Stimulated activated naive CD4-positive, alpha-beta T cell (primary cell): ENCODE measurements around the gene OR4K2.
"Not testable (repeated sequence)": the region's sequence is repeated elsewhere in the genome, so short reads cannot be mapped to it uniquely, and the experiment has no call there.

Experiments
- DNase-seq, 6 experiments: peaks; one replicate each; lab custom pipeline; 2025; lab: John Stamatoyannopoulos, UW

The OR4K2 gene, protein sequence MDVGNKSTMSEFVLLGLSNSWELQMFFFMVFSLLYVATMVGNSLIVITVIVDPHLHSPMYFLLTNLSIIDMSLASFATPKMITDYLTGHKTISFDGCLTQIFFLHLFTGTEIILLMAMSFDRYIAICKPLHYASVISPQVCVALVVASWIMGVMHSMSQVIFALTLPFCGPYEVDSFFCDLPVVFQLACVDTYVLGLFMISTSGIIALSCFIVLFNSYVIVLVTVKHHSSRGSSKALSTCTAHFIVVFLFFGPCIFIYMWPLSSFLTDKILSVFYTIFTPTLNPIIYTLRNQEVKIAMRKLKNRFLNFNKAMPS

DNA sequence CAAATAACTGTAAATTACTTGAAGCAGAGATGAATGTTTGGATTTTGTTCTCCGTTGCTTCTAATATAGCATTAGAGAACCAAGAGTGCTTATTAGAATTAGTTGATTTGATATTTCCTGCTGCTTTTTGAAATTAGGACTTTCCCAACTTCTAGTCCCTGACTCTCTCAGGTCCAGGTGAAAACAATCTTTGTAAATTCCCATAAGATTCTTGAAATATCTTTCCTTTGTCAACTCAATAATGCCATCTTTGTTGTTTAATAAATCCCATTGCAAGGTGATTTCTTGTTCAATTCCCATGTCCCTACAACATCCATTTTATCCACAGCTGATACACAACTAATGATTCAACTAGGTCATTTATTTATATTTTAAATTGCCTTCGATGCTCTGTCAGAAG is at the start of gene OR4K2:
Gene OR4K2 (plus strand): TSS at position 301 of the 400 bp plus-strand sequence. CDS start 1,126 bp downstream, outside the sequence.
- no peak for DNase-seq

DNA sequence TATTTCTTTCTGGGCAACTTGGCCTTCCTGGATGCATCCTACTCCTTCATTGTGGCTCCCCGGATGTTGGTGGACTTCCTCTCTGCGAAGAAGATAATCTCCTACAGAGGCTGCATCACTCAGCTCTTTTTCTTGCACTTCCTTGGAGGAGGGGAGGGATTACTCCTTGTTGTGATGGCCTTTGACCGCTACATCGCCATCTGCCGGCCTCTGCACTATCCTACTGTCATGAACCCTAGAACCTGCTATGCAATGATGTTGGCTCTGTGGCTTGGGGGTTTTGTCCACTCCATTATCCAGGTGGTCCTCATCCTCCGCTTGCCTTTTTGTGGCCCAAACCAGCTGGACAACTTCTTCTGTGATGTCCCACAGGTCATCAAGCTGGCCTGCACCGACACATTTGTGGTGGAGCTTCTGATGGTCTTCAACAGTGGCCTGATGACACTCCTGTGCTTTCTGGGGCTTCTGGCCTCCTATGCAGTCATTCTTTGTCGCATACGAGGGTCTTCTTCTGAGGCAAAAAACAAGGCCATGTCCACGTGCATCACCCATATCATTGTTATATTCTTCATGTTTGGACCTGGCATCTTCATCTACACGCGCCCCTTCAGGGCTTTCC is 47.2 kb upstream of the OR4K2 start:
- not testable (repeated sequence) for DNase-seq

GRCh38 chr14:19828314-19828713 is 46.6 kb upstream of the OR4K2 start:
- no peak for DNase-seq

- not testable (repeated sequence) for DNase-seq
Measured at GRCh38 chr14:19834203-19834848, 40.6 kb upstream of the OR4K2 start.

- no peak for DNase-seq
Measured at GRCh38 chr14:19838433-19838832, 36.5 kb upstream of the OR4K2 start.

DNA sequence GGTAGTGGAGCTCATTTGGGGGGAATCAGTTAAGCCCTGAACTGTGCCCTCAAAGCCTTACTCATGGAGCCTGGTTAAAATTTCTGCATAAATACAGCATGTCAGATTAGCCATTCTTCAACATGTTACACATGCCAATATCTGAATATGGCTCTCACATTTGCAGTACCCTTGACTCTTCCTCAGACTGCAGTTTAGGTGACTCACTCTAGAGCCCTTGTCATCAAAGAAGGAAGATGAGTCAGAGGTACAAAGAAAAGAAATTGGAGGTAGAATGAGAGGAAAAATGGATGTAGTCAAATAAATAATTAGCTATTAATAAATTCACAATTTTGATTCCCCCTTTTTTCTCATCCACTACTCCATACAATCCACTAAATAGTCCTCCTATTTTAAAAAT is 23.6 kb upstream of the OR4K2 start:
- DNase-seq, result no peak

- not testable (repeated sequence) for DNase-seq
Measured at GRCh38 chr14:19866061-19866669, 8.8 kb upstream of the OR4K2 start.

DNA sequence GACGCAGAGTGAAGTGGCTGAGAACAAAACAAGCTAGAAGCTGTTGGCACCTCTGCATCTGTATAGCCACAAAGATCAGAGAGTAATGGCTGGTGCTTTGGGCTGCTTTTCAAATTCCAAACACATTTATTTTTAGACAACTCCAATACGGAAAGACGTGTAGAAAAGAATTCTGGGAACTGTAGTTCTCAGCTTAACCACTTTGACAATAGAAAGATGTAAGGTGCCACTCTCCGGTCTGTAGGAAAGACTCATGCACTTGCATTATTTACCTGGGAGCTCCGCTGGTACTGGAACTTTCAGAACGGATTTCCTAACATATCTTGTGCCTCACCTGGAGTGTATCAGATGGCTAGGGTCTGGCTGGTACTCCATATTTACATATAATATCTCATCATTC is 1.8 kb upstream of the OR4K2 start:
- DNase-seq, result no peak

GRCh38 chr14:19878029-19878642 is 3.2 kb downstream of the OR4K2 start:
- peak in 2 of 6 experiments; percentile 5 to 8 for DNase-seq

DNA sequence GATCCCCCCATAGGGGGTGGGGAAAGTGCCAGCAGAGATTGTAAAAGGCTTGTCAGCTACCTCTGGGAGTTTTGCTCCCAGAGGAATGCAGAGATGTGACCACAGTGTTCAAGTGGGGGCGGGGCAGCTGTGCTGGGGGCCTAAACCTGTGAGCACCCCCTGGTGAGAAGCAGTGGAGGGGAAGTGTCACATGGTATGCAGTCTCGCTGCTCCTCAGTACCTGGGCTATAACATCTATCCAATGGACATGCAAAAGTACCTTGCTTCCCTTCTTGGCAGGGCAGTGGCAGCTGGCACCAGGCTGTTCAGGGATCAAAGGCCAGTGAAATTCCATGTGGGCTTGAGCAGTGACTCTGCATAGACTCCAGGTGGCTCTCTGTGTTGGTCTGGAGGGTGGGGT is 20.3 kb downstream of the OR4K2 start:
- no peak for DNase-seq

DNA sequence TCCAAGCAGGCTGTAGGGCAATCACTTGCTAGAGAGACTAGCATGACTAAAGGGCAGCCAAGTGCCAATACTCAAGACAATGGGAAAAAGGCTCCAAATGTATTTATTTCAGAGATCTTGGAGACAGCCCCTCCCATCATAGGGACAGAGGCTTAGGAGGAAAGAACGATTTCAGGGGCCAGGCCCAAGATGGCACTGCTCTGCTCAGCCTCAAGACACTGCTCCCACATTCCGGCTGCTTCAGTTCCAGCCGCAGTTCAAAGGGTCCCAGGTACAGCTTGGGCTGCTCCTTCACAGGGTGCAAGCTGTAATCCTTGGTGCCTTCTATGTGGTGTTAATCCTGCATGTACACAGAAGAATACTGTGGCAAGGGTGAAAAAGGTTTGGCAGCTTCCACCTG is 26.1 kb downstream of the OR4K2 start:
- no peak for DNase-seq

DNA sequence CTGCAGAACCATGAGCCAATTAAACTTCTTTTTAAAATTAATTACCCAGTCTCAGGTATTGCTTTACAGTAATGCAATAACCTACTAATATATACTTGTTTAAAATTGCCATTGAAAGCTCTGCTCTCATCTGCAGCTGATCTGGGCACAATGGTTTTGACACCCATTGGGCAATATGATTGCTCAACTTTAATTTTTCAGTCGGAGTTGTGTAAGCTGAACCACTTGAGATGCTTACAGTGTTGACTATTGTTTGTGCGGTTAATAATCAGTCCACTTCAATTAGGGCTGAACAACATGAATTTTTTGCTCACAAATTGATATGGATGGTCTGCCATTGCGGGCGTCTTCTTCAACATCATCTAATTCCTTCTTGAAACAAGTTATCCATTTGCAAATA is 27.5 kb downstream of the OR4K2 start:
- no peak for DNase-seq

DNA sequence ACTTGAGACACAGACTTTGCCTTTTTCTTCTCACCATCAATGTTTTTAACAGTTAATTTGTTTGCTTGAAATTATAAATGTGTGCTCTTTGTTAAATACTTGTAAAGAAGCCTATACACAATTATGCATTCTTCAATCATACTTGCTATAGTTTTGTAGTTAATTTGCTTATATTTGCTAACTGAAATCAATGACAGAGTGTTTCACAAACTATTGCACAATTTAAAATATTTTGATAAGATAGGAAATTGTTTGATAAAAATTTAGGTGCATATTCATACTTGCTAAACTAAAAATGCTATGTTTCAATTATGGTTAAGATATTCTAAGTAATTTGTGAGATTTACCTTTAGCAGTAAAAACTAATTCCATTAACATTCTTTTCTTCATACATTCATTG is 31.7 kb downstream of the OR4K2 start:
- DNase-seq, result no peak

GRCh38 chr14:19911114-19911513 is 36.2 kb downstream of the OR4K2 start:
- DNase-seq, result no peak

DNA sequence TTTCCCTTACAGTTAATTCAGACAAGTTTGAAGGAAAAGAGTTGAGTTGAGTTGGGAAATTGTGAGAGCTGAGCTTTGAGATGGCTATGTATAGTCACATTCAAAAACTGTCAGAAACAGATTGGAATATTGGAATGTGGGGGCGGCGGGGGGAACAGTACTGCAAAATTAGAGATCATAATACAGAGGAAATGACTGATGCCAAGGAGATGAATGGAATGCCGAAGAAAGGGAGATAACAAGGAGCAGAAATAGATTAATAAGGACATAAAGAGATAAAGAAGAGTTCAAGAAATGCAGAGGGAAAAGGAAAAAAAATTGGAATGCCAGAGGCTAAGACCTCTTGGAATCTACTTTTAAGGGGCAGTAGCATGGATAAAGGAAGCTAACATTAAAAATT is 42.3 kb downstream of the OR4K2 start:
- DNase-seq, result no peak

GRCh38 chr14:19917955-19918518 is 43.1 kb downstream of the OR4K2 start:
- no peak for DNase-seq

- DNase-seq, result no peak
Measured at GRCh38 chr14:19918553-19919264, 43.8 kb downstream of the OR4K2 start.

GRCh38 chr14:19920021-19920657 is 45.2 kb downstream of the OR4K2 start, which contains the start of gene OR4K5:
OR4K5 (plus strand) TSS chr14:19920607; CDS start chr14:19920607, 0 bp downstream.
- no peak for DNase-seq

GRCh38 chr14:19930617-19931016 is 55.7 kb downstream of the OR4K2 start, which contains the start of gene OR4K1:
OR4K1 (plus strand) TSS chr14:19930917; CDS start chr14:19935667, 4,750 bp downstream.
- no peak for DNase-seq
